ENCODE data around the gene NEGR1.

The NEGR1 gene

GRCh38 chr1:71788113-71788512, 494.2 kb downstream of the NEGR1 start:
- in situ Hi-C loops (cut with MboI; ENCODE audit: low sequenced_read_pairs), result no loop called here

- in situ Hi-C loops (cut with MboI; ENCODE audit: low sequenced_read_pairs), result no loop called here
Measured at GRCh38 chr1:71787699-71788098, 494.6 kb downstream of the NEGR1 start.

GRCh38 chr1:71786218-71786617, 496.1 kb downstream of the NEGR1 start:
- in situ Hi-C loops (cut with MboI; ENCODE audit: low sequenced_read_pairs), result no loop called here

GRCh38 chr1:71785450-71785849, 496.9 kb downstream of the NEGR1 start:
- in situ Hi-C loops (cut with MboI; ENCODE audit: low sequenced_read_pairs), result no loop called here

GRCh38 chr1:71785000-71785399, 497.3 kb downstream of the NEGR1 start:
- in situ Hi-C loops (cut with MboI; ENCODE audit: low sequenced_read_pairs), result no loop called here

GRCh38 chr1:71784241-71784640, 498.1 kb downstream of the NEGR1 start:
- in situ Hi-C loops (cut with MboI; ENCODE audit: low sequenced_read_pairs), result no loop called here

- in situ Hi-C loops (cut with MboI; ENCODE audit: low sequenced_read_pairs), result no loop called here
Measured at GRCh38 chr1:71783071-71783470, 499.3 kb downstream of the NEGR1 start.

- in situ Hi-C loops (cut with MboI; ENCODE audit: low sequenced_read_pairs), result no loop called here
Measured at GRCh38 chr1:71781450-71781849, 500.9 kb downstream of the NEGR1 start.

- in situ Hi-C loops (cut with MboI; ENCODE audit: low sequenced_read_pairs), result no loop called here
Measured at GRCh38 chr1:71780681-71781080, 501.7 kb downstream of the NEGR1 start.

- in situ Hi-C loops (cut with MboI; ENCODE audit: low sequenced_read_pairs), result no loop called here
Measured at GRCh38 chr1:71778940-71779339, 503.4 kb downstream of the NEGR1 start.

- in situ Hi-C loops (cut with MboI; ENCODE audit: low sequenced_read_pairs), result no loop called here
Measured at GRCh38 chr1:71777094-71777493, 505.2 kb downstream of the NEGR1 start.

GRCh38 chr1:71774705-71775104, 507.6 kb downstream of the NEGR1 start:
- in situ Hi-C loops (cut with MboI; ENCODE audit: low sequenced_read_pairs), result no loop called here

GRCh38 chr1:71770121-71770520, 512.2 kb downstream of the NEGR1 start:
- in situ Hi-C loops (cut with MboI; ENCODE audit: low sequenced_read_pairs), result no loop called here

GRCh38 chr1:71766748-71767147, 515.6 kb downstream of the NEGR1 start:
- in situ Hi-C loops (cut with MboI; ENCODE audit: low sequenced_read_pairs), result no loop called here

GRCh38 chr1:71762514-71763255, 519.7 kb downstream of the NEGR1 start:
- in situ Hi-C loops (cut with MboI; ENCODE audit: low sequenced_read_pairs), result no loop called here

- in situ Hi-C loops (cut with MboI; ENCODE audit: low sequenced_read_pairs), result no loop called here
Measured at GRCh38 chr1:71755441-71755840, 526.9 kb downstream of the NEGR1 start.

- in situ Hi-C loops (cut with MboI; ENCODE audit: low sequenced_read_pairs), result no loop called here
Measured at GRCh38 chr1:71753746-71754145, 528.6 kb downstream of the NEGR1 start.

- in situ Hi-C loops (cut with MboI; ENCODE audit: low sequenced_read_pairs), result no loop called here
Measured at GRCh38 chr1:71745326-71745725, 537.0 kb downstream of the NEGR1 start.

GRCh38 chr1:71743862-71744261, 538.5 kb downstream of the NEGR1 start:
- in situ Hi-C loops (cut with MboI; ENCODE audit: low sequenced_read_pairs), result no loop called here

GRCh38 chr1:71738910-71739309, 543.4 kb downstream of the NEGR1 start:
- in situ Hi-C loops (cut with MboI; ENCODE audit: low sequenced_read_pairs), result no loop called here

- in situ Hi-C loops (cut with MboI; ENCODE audit: low sequenced_read_pairs), result no loop called here
Measured at GRCh38 chr1:71738256-71738655, 544.1 kb downstream of the NEGR1 start.

- in situ Hi-C loops (cut with MboI; ENCODE audit: low sequenced_read_pairs), result no loop called here
Measured at GRCh38 chr1:71737768-71738167, 544.6 kb downstream of the NEGR1 start.

GRCh38 chr1:71733121-71733520, 549.2 kb downstream of the NEGR1 start:
- in situ Hi-C loops (cut with MboI; ENCODE audit: low sequenced_read_pairs), result no loop called here

Data from hTERT RPE-1 (cell line).